Ovary (tissue), 9 donors: Measurements from ENCODE around the gene IFITM10. TPM values are rescaled to one million over a fixed set of nuclear protein-coding genes. Genes with fewer than 3 reads are reported as not detected.
A peak's percentile ranks its signal among the peaks of the same experiment; 100 is the strongest.

ENCODE experiments used
- DNase-seq, 5 donors: peaks; one replicate each; pipeline ENCODE4 v3.0.0-alpha.2; 2019 to 2020
- H3K27ac ChIP-seq, 2 donors: fragments of 200-600 bp; one replicate each; pipeline versions ENCODE4 v1.5.1 to v1.8.0; 2019 to 2022
- H3K27me3 ChIP-seq: fragments of 200-600 bp; one replicate; pipeline ENCODE4 v1.8.0; 2022
- H3K36me3 ChIP-seq: fragments of 200-600 bp; sonication (generic); one replicate; pipeline ENCODE4 v1.5.1; 2019
- H3K4me1 ChIP-seq: one replicate; pipeline ENCODE4 v1.8.1; 2013; ENCODE audit warnings: mild to moderate bottlenecking, moderate library complexity; ENCODE audit not compliant: insufficient read depth
- H3K4me3 ChIP-seq: fragments of 200-600 bp; sonication (generic); one replicate; pipeline ENCODE4 v1.5.1; 2017
- H3K9me3 ChIP-seq, 2 donors: fragments of 200-600 bp in 1 of 2; sonication (generic) in 1 of 2; one replicate each; pipeline versions ENCODE4 v1.5.1 to v1.8.1; 2013 to 2019; ENCODE audit warnings: mild to moderate bottlenecking in 1 of 2, moderate library complexity in 1 of 2
- CTCF ChIP-seq, 3 donors: fragments of 450-650 bp in 2 of 3; fragments of 200-600 bp in 1 of 3; IDR thresholded peaks; one replicate each; pipeline versions ENCODE4 v1.5.1 to v1.8.0; 2016 to 2022; ENCODE audit warnings: antibody characterized with exemption in 3 of 3, mild to moderate bottlenecking in 1 of 3
- EP300 ChIP-seq: sonication (generic); formaldehyde crosslinking; IDR thresholded peaks from one replicate; pipeline ENCODE4 v1.6.1; 2017; ENCODE audit warnings: antibody characterized with exemption
- POLR2A ChIP-seq: fragments of 450-650 bp; IDR thresholded peaks from one replicate; pipeline ENCODE4 v1.6.1; 2017; ENCODE audit warnings: antibody characterized with exemption, mild to moderate bottlenecking, moderate library complexity
- WGBS, 3 donors: extraction: QIAGEN DNeasy Blood & Tissue Kit in 1 of 3; methylation state at CpG; one replicate each; pipeline versions ENCODE4 v1.1.5 to v1.1.7; 2013 to 2017; 5-methylcytosine and 5-hydroxymethylcytosine counted together
- intact Hi-C, 4 donors: fragments of 100-400 bp; cut with DNase I; formaldehyde crosslinking; loops; one replicate each; pipeline versions ENCODE4 v1.11.0 to v1.15.1; 2022 to 2023
- polyA plus RNA-seq, 2 donors: library from polyadenylated mRNA; stranded (reverse); fragments of 200-250 nt in 1 of 2; fragments of 350-450 nt in 1 of 2; fragmentation: Illumina TruSeq in 1 of 2; extraction: RNeasy Lipid Tissue Mini Kit (QIAGEN cat#74804) in 1 of 2; gene quantifications; one replicate each; pipeline ENCODE4 v1.2.3, GENCODE V29; 2013 to 2014
- total RNA-seq, 7 donors: library from RNA; depleted of rRNA in 2 of 7; stranded (reverse); fragments of >200 nt in 2 of 7; fragmentation: NEBNext Ultra II Directional in 3 of 7; extraction: Animal tissue kit (Norgen Biotek cat#: 25700) in 3 of 7; gene quantifications; one replicate each; pipeline versions ENCODE4 v1.1.0 to v1.2.4, GENCODE V29; 2016 to 2023
- donor health status: DM: no; HTN: no; CAD: no; lungs with moderate emphysema.
- donor health status: DM: no; HTN: no; CAD: no.
- donor health status: Bipolar disorder and iron deficiency.
- donor health status: DM: yes; HTN: yes; CAD: no.
- donor health status: DM: no; HTN: no; CAD: no.
- donor health status: DM: yes; HTN: yes; CAD: no.

IFITM10 gene
- total and polyA plus RNA-seq, 9 donors = 0.15 to 3.6 (median 0.97) TPM

DNA sequence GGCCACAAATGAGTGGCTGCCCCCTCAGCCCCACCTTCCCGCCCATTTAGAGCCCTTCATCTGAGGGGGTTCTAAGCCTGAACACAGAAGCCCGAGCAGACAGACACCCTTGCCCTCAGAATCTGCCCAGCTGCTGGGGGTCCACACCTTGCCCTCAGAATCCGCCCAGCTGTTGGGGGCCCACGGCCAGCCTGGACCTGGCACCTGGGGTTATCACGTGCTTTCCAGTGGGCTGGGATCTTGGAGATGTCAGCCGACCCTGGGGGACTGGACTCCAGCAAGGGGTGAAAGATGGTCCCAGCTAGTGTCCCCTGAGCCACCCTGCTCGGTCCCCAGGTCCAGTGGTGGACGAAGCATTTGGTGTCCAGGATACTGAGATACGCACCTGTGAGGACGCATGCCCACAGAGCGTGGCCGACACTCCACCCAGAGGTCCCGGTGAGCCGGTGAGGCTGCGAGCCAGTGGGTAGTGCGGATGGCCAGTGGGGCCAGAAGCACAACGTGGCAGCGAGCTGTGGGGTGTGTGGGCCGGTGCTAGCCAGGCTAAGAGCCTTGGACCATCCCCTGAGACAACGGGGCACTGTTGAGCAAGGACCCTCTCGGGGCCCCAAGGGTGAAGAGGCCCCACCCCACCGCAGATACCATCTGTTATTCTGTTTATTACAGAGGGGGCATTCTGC, 16.5 kb upstream of the IFITM10 start:
- Histone ChIP-seq H3K9me3 (no peaks in the 10 kb centered on the region), H3K27me3 (no peaks in the 10 kb centered on the region), H3K27ac (no peak overlapping the region), H3K4me1 (peaks cover 12% of the 10 kb centered on the region), H3K4me3 (no peak overlapping the region), H3K36me3 (no peaks in the 10 kb centered on the region)
- DNase-seq = peak in 2 of 5 donors; percentile 13 to 28
- intact Hi-C loops = no loop called here
- TF ChIP-seq EP300 = no peak
- no peak for TF ChIP-seq POLR2A
- no peak for TF ChIP-seq CTCF (IDR thresholded peaks at IDR 0.05)
- WGBS, 3 donors = 89 to 93% (median 90%) methylated on average over 21 to 22 of the region's 22 CpGs

- H3K36me3 ChIP-seq = no peaks in the 10 kb centered on the region
- peaks cover 14% of the 10 kb centered on the region for H3K4me1 ChIP-seq
- H3K27me3 ChIP-seq = no peaks in the 10 kb centered on the region
- H3K4me3 ChIP-seq = no peak overlapping the region
- 83 to 87% (median 87%) methylated on average over 28 of the region's 28 CpGs for WGBS, 3 donors
- H3K9me3 ChIP-seq = no peaks in the 10 kb centered on the region
- TF ChIP-seq CTCF (IDR thresholded peaks at IDR 0.05) = no peak
- no peak for TF ChIP-seq POLR2A
- no peak for TF ChIP-seq EP300
- intact Hi-C loops = no loop called here
- peak in 2 of 5 donors; percentile 19 to 26 for DNase-seq
- no peak overlapping the region for H3K27ac ChIP-seq
Observed at GRCh38 chr11:1765871-1766718, 15.7 kb upstream of the IFITM10 start.

DNA sequence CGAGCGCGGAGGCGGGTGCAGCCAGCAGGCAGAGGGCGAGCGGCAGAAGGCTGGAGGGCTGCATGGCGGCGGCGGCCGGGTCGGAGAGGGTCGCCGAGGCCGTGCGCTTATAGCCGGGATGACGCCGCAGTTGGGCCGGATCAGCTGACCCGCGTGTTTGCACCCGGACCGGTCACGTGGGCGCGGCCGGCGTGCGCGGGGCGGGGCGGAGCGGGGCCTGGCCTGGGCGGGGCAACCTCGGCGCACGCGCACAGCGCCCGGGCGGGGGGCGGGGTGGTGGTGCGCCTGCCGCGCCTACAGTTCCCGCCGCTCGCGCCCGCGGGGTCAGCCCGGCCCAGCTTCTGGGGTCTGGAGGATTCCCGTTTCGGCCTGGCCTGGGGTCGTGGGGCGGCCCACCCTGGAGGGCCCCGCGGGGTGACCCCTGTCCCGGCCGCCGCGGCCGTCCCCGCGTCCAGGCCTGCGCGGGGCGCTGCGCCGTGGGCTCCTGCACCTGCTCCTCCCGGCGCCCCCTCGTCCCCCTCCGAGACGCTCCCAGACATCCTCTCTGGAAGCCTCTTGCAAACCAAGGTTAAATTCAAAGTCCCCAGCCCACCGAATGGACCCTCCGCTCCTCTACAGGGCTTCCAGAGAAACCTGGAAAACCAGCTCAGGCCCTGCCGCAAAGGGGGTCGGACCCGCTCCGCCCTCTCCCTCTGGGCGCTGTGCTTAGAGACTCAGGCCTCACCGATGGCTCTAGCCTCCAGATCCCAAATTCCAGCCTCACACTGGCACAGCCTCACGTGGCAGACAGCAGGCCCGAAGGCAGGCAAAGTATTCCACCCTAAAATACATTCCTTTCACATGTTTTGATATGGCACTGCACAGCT, 13.6 kb upstream of the IFITM10 start, which contains the start of gene CTSD:
Gene CTSD, minus strand, starts transcription at position 132 of the 866 bp plus-strand sequence. Its CDS starts 68 bp downstream, at position 64.
- H3K27me3 ChIP-seq = no peaks in the 10 kb centered on the region
- no peaks in the 10 kb centered on the region for H3K36me3 ChIP-seq
- peak; percentile 80 to 91 (median 88) for DNase-seq
- no peak for TF ChIP-seq POLR2A
- TF ChIP-seq EP300 = no peak
- no peak for TF ChIP-seq CTCF (IDR thresholded peaks at IDR 0.05)
- WGBS, 3 donors = 1 to 2% (median 2%) methylated on average over 18 to 85 of the region's 85 CpGs
- peaks cover 19% of the 10 kb centered on the region for H3K4me1 ChIP-seq
- H3K9me3 ChIP-seq = no peaks in the 10 kb centered on the region
- peak within 1 kb of the TSS; percentile 72 for H3K4me3 ChIP-seq
- peak within 1 kb of the TSS; percentile 38 to 55 for H3K27ac ChIP-seq
- intact Hi-C loops = no loop called here

DNA sequence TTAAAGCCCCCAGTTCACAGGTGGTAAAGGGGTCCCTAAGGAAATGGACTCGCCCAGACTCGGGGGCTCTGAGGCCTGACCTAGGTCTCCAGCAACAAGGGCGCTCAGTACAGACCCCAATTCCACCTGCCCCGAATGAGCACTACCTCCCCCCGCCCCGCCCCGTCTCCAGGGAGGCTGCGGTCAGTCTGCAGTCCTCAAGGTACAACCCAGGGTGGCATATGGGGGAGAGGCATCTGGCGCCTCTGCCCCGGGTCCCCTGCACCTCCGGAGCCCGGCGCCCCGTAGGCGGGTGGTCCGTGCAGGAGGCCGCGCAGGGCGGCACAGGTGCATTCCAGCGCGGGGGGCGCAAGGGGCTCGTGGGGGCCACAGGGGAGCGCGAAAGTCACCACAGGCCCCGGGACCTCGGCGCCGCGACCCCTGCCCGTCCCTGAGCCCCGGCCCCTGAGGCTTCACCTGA, 13.0 kb upstream of the IFITM10 start:
- WGBS, 3 donors = 0 to 2% (median 1%) methylated on average over 28 to 32 of the region's 32 CpGs
- intact Hi-C loops = no loop called here
- H3K4me1 ChIP-seq = peaks cover 19% of the 10 kb centered on the region
- H3K36me3 ChIP-seq = no peaks in the 10 kb centered on the region
- no peak for DNase-seq
- H3K27me3 ChIP-seq = no peaks in the 10 kb centered on the region
- H3K9me3 ChIP-seq = no peaks in the 10 kb centered on the region
- TF ChIP-seq POLR2A (peak; percentile 14), EP300 (no peak)
- peak overlapping the region; percentile 72 for H3K4me3 ChIP-seq
- peak overlapping the region; percentile 28 to 38 for H3K27ac ChIP-seq
